Ramos (cell line): Measurements from ENCODE around the gene ZNF462.

Source experiments
- in situ Hi-C: fragments of 300-500 bp; cut with MboI; formaldehyde crosslinking; loops from one replicate; pipeline ENCODE4 v1.14.3; 2022; ENCODE audit warnings: low sequenced_read_pairs; ENCODE audit not compliant: unreplicated experiment

Gene ZNF462

DNA sequence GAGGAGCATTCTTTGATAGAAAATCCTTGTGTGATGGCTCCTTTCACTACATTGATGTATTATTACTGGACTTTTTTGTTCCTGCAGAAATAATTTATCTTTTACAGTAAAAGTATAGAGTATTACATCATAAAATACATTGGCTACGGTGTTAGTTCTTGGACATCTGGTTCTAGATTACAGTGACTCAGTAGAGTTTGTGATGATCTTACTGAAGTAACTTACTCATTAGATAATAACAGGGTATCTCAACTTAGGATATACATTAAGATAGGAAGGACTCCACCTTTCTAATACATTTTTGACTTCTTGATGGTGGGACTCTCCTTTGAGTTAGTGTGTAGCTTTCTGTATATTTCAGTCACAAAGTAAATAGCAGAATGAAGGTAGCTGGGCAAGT, 59.1 kb downstream of the ZNF462 start:
- in situ Hi-C loops: no loop called here

GRCh38 chr9:106925392-106925791, 62.4 kb downstream of the ZNF462 start:
- in situ Hi-C loops: no loop called here

DNA sequence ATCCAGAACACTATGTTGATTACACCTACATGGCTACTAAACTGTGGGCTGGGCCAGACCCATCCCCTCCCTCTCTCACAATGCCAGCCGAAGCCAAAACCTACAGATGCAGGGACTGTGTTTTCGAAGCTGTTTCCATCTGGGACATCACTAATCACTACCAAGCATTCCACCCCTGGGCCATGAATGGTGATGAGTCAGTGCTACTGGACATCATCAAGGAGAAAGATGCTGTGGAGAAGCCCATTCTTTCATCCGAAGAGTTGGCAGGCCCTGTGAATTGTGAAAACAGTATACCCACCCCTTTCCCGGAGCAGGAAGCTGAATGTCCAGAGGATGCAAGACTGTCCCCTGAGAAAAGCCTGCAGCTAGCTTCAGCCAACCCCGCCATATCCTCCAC, 65.0 kb downstream of the ZNF462 start:
- in situ Hi-C loops: no loop called here

DNA sequence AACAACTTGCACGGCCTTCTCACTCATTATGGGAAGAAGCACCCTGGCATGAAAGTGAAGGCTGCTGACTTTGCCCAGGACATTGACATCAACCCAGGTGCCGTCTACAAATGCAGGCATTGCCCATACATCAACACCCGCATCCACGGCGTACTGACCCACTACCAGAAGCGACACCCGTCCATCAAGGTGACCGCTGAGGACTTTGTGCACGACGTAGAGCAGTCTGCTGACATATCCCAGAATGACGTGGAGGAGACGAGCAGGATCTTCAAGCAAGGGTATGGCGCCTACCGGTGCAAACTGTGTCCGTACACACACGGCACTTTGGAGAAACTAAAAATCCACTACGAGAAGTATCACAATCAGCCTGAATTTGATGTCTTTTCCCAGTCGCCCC, 65.4 kb downstream of the ZNF462 start:
- in situ Hi-C loops: no loop called here

GRCh38 chr9:106929471-106930177, 66.7 kb downstream of the ZNF462 start:
- in situ Hi-C loops: no loop called here

GRCh38 chr9:106930477-106930876, 67.5 kb downstream of the ZNF462 start:
- in situ Hi-C loops: no loop called here

DNA sequence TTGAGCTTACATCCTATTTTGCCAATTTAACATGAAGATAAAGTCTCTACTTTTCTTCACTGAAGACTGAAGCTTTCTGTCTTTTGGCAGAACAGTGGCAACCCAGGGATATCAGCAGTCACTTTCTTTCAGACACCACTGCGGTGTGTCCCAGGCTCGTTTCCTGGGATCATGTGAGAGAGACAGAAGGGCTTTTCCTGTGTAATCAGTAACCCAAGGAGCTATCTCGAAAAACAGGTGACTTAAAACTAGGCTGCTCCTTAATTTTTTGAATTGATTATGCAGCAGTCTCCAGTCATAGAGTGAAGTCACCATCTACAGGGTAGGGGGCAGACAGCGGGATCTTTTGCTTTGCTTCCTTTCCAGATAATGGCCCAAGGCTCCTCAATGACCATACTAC, 68.5 kb downstream of the ZNF462 start:
- in situ Hi-C loops: no loop called here

- in situ Hi-C loops: no loop called here
These were observed 69.2 kb downstream of the ZNF462 start for GRCh38 chr9:106932178-106932577.

GRCh38 chr9:106932675-106933074, 69.7 kb downstream of the ZNF462 start:
- in situ Hi-C loops: no loop called here

DNA sequence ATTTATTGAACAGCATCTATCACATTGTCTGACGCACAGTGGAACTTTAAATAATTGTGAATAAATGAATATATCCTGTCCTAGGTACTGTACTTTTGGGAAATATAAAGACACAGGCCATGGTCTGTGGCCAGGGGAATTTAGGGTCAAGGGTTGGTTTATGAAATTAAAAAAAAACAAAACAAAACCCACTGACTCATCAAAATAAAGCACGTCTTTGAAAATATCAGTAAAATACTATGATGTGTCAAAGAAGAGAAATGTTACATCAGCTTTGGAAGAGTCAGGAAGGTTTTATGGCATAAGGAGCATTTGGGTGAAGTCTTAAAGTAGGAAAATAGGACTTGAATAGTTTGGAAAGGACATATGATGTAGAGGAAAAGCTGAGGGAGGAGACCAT, 70.5 kb downstream of the ZNF462 start:
- in situ Hi-C loops: no loop called here

GRCh38 chr9:106934442-106935238, 71.7 kb downstream of the ZNF462 start:
- in situ Hi-C loops: no loop called here

DNA sequence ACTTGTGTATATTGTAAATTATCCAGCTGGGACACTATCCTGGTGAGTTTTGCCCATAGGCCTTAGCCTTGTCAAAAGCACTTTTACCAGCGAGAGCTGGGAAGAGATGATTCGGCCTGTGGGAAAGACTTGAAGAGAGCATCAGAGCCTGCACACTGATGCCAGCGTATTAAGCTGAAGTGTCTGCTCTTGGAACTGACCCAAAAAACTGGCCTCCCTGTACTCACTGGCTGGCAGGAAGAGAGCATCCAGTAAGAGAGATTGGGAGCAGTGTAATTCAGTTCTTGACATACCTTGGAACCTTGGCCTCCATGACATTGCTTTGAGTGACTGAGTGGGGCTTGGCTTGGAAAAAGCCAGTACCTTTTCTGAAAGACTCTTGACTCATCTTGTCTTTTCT, 73.7 kb downstream of the ZNF462 start:
- in situ Hi-C loops: no loop called here

DNA sequence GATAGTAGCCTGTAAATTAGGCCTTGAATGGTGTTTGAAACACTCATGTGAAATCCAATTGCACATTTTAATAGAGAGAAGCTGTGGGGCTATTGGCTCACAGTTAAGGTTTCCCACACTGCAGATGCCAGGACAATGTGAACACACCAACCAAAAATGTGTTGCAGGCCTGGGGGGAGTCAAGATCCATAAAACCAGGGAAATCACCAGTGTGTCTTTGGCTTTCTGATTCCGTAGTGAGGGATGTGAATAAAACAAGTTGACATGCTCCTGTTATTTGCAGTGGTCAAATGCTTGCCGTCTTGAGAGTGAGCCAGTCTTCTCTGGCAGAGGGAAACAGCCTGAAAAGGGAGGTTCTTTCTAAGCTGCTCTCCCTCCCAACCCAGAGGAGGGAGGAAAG, 79.0 kb downstream of the ZNF462 start:
- in situ Hi-C loops: no loop called here

GRCh38 chr9:106945727-106946660, 83.0 kb downstream of the ZNF462 start:
- in situ Hi-C loops: no loop called here

- in situ Hi-C loops: no loop called here
These were observed 84.3 kb downstream of the ZNF462 start for GRCh38 chr9:106947106-106947900.

GRCh38 chr9:106953174-106953573, 90.2 kb downstream of the ZNF462 start:
- in situ Hi-C loops: no loop called here

DNA sequence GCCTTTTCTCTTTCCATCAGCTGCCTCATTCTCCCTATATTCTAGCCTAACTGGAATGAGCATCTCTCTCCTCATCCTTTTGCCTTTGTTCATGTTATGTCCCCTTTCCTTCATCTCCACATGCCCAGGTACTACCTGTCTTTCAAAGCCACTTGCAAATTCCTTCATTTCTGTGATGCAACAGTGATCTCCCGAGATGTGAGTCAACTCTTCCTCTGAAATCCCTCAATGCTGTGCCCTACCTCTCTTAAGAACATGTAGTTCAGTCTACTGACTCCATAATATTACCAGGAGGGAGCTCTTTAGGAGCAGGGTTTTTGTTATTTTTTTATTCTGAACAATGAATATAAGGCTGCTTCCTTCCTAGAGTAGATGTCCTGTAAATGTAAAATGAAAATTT, 91.6 kb downstream of the ZNF462 start:
- in situ Hi-C loops: no loop called here

DNA sequence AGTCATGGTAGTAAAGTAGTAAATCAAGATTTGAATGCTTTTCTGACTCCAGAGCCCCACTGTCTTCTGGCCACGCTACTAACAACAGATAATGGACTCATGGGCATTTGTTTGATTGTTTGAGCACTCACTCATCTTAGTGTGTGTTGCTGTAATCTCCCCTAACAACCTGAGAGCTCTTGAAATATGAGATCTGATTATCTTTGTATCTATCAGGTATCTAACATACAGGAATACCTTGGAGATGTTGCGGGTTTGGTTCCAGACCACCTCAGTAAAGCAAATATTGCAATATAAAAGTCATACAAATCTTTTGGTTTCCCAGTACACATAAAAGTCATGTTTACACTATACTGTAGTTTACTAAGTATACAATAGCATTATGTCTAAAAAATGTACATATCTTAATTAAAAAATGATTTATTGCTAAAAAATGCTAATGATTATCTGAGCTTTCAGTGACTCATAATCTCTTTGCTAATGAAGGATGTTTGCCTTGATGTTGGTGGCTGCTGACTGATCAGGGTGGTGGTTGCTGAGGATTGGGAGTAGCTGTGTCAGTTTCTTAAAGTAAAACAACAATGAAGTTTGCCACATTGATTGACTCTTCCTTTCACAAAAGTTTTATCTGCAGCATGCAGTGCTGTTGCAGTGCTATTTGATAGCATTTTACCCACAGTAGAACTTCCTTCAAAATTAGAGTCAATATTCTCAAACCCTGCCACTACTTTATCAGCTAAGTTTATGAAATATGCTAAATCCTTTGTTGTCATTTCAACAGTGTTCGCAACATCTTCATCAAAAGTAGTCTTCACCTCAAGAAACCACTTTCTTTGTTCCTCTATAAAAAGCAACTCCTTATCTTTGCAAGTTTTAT, 92.2 kb downstream of the ZNF462 start:
- in situ Hi-C loops: no loop called here

- in situ Hi-C loops: no loop called here
These were observed 94.0 kb downstream of the ZNF462 start for GRCh38 chr9:106956971-106957370.
